ENCODE data around the gene CLCF1.

Gene CLCF1

GRCh38 chr11:67372993-67373647, at the start of gene CLCF1:
Gene CLCF1 (minus strand): TSS chr11:67373598. CDS start chr11:67373539, 59 bp downstream.
- peak; percentile 31 to 48 for DNase-seq

GRCh38 chr11:67422891-67423290, 49.5 kb upstream of the CLCF1 start:
- no peak for DNase-seq

GRCh38 chr11:67421430-67422031, 48.1 kb upstream of the CLCF1 start:
- no peak for DNase-seq

GRCh38 chr11:67420646-67421429, 47.4 kb upstream of the CLCF1 start:
- peak; percentile 98 to 99 for DNase-seq

GRCh38 chr11:67420147-67420645, 46.8 kb upstream of the CLCF1 start:
- peak in 1 of 2 experiments; percentile 21 for DNase-seq

- DNase-seq, result peak in 1 of 2 experiments; percentile 15
Measured at GRCh38 chr11:67419325-67420049, 46.1 kb upstream of the CLCF1 start.

GRCh38 chr11:67418476-67419281, 45.3 kb upstream of the CLCF1 start:
- DNase-seq, result peak in 1 of 2 experiments; percentile 41

GRCh38 chr11:67417425-67417824, 44.0 kb upstream of the CLCF1 start:
- no peak for DNase-seq

GRCh38 chr11:67416416-67417335, 43.3 kb upstream of the CLCF1 start:
- peak in 1 of 2 experiments; percentile 58 for DNase-seq

GRCh38 chr11:67415501-67416304, 42.3 kb upstream of the CLCF1 start, which contains the start of gene CARNS1:
Gene CARNS1 (plus strand): TSS chr11:67415678. CDS start chr11:67416200, 522 bp downstream.
- DNase-seq, result no peak

GRCh38 chr11:67413266-67413849, 40.0 kb upstream of the CLCF1 start:
- DNase-seq, result no peak

- no peak for DNase-seq
Measured at GRCh38 chr11:67412495-67413179, 39.2 kb upstream of the CLCF1 start.

GRCh38 chr11:67411785-67412152, 38.4 kb upstream of the CLCF1 start:
- peak in 1 of 2 experiments; percentile 25 for DNase-seq

GRCh38 chr11:67410984-67411784, 37.8 kb upstream of the CLCF1 start:
- DNase-seq, result no peak

- DNase-seq, result peak in 1 of 2 experiments; percentile 20
Measured at GRCh38 chr11:67410369-67410831, 37.0 kb upstream of the CLCF1 start.

GRCh38 chr11:67409781-67410368, 36.5 kb upstream of the CLCF1 start:
- peak in 1 of 2 experiments; percentile 38 for DNase-seq

GRCh38 chr11:67409261-67409666, 35.9 kb upstream of the CLCF1 start:
- DNase-seq, result peak; percentile 70 to 80
